HG03460 (cell line): Measurements from ENCODE around the gene OR8G5.

ENCODE experiments used
- ATAC-seq: cut with Tn5 transposase; IDR thresholded peaks from one replicate; pipeline ENCODE4 v1.9.1; 2021; ENCODE audit not compliant: unreplicated experiment

Gene OR8G5

DNA sequence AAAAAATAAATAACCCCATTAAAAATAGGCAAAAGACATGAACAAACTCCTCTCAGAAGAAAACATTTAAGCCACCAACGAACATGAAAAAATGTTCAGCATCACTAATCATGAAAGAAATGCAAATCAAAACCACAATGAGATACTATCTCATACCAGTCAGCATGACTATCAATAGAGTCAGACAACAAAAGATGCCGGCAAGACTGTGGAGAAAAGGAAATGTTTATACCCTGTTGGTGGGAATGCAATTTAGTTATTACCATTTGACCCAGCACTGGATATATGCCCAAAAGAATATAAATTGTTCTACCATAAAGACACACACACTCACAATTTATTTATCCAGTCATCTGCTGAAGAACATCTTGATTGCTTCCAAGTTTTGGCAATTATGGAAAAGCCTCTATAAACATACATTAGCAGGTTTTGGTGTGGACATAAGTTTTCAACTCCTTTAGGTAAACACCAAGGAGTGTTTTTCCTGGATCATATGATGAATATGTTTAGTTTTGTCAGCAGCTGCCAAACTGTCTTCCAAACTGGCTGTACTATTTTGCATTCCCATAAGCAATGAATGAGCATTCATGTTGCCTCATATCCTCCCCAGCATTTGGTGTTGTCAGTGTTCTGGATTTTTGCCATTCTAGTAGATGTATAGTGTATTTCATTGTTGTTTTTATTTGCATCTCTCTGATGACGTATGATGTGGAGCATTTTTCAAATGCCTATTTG, 29.6 kb downstream of the OR8G5 start:
- no peak for ATAC-seq

DNA sequence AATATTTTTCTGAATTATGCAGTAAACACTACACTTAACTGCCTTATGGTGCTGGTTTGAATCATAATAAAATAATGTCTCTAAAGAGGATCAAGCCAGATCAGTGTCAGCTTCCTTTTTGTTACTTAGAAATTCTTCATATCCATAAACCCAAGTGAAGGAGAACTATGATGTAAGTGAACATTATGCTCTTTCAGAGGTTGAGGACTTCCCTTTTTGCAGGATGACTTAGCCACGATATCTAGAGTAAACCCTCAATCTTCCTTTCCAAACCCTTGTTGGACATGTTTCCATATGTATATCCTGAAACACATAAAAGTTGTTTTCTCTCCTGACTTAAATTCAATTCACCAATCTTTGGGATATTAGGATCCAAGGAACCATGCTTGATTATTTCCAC, 38.5 kb downstream of the OR8G5 start:
- ATAC-seq: no peak

DNA sequence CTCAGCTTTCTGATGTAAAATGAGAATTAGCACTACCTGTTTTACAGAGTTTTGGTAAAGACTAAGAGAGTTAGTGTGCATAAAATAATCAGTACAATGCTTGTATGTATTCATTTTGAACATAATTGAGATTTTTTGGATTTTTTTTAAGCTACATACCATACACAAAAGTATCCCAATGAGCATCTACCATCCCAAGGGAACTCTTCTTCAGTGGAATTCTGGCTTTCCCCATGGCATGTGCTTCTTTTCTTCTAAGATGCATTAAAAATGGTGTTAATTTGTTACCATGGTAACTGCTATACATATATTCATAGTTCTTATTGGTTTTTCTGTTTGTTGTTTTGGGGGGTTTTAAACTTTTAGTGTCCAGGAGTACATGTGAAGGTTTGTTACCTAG, 39.8 kb downstream of the OR8G5 start:
- no peak for ATAC-seq

DNA sequence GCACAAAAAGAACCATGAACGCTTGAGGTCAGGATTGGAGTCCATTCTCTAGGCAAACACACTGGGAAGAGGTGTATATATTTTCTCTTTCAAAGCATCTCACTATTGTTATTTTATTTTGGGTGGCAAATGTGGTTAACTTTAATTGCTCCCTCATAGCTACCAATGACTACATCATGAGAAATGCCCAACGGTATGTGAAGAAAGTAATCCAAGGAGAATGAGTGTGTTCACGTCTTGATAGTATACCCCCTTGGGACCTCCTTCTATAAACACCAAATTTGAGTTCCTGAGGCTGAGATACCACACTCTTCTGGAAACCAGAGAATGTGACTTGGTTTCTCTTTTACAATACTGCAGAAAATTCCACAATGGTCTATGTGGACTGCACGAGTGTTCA, 41.7 kb downstream of the OR8G5 start:
- ATAC-seq: no peak

DNA sequence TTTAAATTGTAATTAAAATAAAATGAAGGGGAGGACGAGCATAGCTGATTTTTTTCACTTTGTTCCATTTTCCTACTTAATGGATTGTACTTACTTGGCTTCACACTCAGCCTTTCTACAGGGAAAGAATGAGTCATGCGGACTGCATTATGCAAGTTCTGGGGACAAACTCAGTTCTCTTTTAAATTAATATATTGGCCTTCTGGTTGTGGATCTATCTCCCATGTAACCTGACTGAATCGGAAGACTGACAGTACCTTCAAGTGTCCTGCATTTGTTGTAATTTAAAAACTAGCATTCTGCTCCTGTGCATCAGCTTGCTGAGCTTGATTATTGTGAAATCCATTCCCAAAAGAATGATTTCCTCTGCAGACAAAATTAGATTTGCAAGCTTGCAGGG, 45.4 kb downstream of the OR8G5 start:
- ATAC-seq: no peak

DNA sequence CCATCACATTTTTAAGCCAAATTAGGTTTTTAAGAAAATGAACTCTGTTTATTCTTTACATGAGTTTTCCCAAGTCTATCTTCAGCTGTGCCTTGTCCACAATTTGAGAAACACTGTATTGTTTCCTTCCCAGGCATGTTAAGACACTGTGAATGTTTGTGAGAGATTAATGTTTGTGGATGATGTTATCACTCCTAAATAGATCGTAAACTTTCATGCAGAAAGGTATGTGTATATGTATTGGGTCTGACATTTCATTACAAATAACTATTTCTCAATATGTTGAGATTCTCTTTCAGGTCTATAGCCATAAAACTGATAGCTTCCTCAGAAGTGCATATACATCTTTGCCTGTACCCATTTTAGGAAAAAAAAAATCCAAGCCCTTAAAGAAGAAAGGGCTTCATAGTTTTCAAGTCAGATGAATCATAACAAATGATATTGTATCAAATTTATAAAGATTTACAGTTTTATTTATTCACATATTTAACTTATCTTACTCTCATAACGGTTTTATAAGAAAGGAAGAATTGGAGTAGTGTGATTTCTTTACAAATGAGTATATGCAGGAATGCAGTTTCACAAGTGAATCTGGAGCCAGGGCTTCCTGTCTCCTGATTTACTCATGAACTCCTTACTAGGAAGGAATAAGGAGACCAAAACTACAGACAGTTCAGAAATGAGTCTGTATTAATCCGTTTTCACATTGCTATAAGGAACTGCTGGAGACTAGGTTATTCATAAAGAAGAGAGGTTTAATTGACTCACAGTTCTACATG, 46.4 kb downstream of the OR8G5 start:
- no peak for ATAC-seq

DNA sequence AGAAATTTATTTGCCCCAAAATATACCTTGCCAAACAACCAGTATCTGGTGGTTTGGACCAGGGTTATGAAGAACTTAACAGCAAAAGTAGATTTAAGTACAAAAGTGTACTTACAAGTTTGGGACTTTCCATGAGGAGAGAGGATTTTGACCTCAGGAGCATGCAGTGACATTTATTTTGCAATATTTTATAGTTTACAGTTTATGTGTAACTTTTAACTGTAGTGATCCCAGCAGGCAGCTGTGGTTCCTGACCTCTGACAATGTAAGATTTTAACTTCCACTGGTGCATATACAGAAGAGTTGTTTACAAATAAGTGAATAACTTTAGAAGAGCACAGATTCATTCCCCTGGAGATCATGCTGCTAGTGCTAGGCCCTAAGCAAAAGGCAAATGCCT, 50.9 kb downstream of the OR8G5 start:
- ATAC-seq: no peak

DNA sequence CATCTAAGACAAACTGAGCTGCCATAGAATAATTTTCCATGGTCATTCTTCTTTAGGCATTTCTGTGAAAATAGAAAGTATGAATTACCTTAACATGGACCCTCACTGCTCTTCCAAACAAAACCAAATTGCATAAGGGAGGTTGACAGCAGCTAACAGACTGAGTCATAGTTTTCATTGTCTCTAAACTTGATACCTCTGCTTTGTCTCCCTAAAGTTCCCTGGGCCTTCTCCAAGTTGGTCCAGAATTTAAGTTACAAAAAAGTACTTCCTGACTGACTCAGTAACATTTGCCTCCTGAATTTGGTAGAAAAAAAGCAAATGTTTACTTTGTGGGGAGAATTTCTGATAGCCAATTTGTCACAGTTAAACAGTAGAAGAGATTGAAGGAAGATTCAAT, 54.5 kb downstream of the OR8G5 start:
- ATAC-seq: no peak

DNA sequence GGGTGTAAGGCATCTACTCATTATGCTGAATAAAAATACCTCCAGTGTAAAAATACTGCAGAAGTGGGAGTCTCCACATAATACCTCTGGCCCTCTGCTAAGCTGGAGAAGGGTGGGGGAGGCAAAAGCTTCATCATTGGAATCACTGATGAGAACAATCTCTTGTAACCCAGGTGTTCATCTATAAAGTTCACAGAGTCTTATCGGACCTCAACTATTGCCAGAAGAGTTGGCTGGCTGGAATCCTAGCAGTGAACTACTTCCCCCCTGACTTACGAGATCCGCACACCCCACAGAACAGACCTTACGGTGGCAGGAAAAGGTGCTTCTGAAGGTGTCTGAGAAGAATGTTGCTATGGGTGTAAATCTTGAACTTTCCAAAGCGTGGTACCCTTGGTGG, 55.1 kb downstream of the OR8G5 start:
- ATAC-seq: no peak

DNA sequence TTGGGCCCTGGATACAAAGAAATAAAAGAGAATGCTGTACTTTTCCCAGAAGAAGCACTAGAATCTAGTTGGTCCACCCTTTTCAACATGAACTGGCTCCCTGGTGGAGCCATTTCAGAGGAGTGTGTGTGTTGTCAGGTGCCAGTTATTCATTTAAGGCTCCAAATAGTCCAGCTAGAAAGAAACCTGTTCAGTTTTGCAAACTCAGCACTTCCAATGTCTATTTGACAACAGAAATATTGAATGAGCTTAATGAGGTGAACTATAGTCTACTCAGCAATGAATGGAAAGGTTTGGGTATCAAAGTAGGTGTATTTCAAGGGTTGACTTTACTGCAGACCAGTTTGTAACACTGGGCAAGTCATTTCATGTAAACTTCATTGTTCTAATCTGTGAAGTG, 55.5 kb downstream of the OR8G5 start:
- no peak for ATAC-seq

DNA sequence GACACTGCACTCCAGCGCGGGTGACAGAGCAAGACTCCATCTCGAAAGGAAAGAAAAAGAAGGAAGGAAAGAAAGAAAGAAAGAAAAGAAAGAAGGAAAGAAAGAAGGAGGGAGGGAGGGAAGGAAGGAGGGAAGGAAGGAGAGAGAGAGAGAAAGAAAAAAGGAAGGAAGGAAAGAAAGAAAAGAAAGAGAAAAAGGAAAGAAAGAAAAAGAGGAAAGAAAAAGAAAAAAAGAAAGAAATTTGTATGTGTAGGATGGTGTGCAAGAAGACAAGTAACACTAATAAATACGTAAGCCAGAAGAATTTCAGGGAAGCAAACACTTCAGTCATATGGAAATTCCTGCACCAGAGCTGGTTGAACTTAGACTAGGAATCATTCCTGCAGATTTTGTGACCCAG, 57.0 kb downstream of the OR8G5 start:
- no peak for ATAC-seq

DNA sequence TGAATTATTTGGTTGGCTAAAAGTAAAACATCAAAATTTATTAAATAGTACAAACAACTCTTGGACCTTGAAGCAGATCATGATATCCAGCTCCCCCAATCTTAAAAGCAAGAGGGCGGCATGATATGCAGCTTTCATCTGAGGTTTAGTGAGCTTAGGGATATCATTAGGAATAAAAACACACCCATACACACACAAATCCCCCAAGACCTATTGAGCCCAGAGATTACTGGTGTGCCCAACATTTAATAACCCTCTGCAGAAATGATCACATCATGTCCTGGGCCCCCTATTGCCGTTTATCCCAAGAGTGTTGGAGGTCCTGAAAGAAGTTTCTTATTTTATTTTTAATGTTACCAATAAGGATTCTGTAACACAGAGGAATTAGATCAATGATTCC, 57.7 kb downstream of the OR8G5 start, which contains the start of gene OR8D1:
OR8D1 (minus strand) TSS at position 101 of the 400 bp plus-strand sequence. CDS start 3,183 bp downstream, outside the sequence.
- no peak for ATAC-seq

DNA sequence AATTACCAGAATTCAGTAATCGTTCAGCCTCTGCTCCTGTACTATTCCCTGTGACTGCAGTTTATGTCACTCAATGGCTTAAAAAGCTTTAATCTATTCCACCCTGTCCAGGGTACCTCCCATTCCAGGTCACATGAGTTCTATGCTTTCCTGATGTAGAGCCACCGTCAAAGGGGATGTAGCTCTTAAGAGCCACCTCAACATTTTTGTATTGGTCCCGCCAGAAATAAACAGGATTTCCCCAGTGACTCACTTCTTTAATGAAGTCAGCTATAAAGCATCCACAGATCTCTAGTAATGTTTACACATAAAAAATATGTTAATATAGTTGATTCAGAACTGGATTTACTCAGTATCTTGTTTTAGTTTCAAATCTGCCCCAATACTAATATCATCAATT, 58.9 kb downstream of the OR8G5 start:
- no peak for ATAC-seq
